Tibial nerve (tissue), 4 donors: ENCODE measurements around the gene DPEP2.

Source experiments
- CTCF ChIP-seq, 5 experiments: fragments of 200-600 bp in 3 of 5; fragments of 450-650 bp in 2 of 5; sonication (generic) in 3 of 5; IDR thresholded peaks; one replicate each; pipeline ENCODE4 v1.5.1; 2016 to 2019; ENCODE audit warnings: antibody characterized with exemption in 5 of 5, mild to moderate bottlenecking in 3 of 5, moderate library complexity in 2 of 5
- EP300 ChIP-seq, 2 donors: sonication (generic); formaldehyde crosslinking; IDR thresholded peaks; one replicate each; pipeline ENCODE4 v1.6.1; 2017; ENCODE audit warnings: antibody characterized with exemption in 2 of 2, mild to moderate bottlenecking in 1 of 2

- no peak for TF ChIP-seq CTCF (IDR thresholded peaks at IDR 0.05)
- no peak for TF ChIP-seq EP300 (IDR thresholded peaks at IDR 0.05)
Observed at GRCh38 chr16:68021490-68021889, 22.2 kb upstream of the DPEP2 start.
